HG02678 (cell line): ENCODE data around the gene NKAIN2.

Experiments used
- ATAC-seq: cut with Tn5 transposase; IDR thresholded peaks from one replicate; pipeline ENCODE4 v1.9.1; 2021; ENCODE audit warnings: mild to moderate bottlenecking, moderate library complexity; ENCODE audit not compliant: unreplicated experiment

NKAIN2 gene

DNA sequence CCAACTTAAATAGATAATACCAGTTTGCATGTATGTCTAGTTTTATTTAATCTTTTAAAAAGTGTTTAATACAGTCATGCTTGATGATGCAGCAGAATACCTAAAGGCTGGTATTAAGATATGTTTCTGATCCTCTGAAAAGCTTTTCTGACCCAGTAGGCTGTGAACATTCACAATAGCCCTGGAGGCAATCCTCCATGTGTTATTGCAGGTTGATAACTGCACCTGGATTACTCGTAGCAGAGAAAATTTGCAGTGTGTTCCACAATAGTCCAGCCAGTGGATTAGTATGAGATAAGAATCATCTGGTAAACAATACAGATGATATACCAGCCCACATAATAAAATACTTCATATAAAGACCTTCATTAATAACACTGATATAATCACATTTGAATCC, 979.7 kb downstream of the NKAIN2 start:
- ATAC-seq, result no peak

- no peak for ATAC-seq
These were observed 987.5 kb downstream of the NKAIN2 start for GRCh38 chr6:124791156-124791555.

DNA sequence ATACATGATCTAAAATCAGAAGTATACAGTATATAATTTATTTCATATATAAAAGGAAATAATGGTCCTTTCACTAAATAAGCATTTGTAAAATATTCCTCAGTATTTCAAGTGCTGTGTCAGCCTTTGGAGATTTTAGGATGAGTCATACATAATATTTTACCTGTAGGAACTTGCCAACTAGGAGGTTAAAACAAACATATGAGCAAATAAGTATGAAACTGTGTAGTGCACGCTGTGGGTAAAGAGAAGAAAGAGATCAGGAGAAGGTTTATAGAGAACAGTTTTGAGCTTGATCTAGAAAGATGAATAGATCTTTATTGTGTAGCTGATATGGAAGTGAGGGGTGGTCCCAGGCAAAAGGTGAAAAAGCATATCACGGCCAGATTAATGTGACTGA, 988.7 kb downstream of the NKAIN2 start:
- ATAC-seq, result no peak

- no peak for ATAC-seq
These were observed 989.7 kb downstream of the NKAIN2 start for GRCh38 chr6:124793398-124793797.

GRCh38 chr6:124795643-124796463, 992.2 kb downstream of the NKAIN2 start:
- no peak for ATAC-seq

GRCh38 chr6:124796464-124796970, 992.9 kb downstream of the NKAIN2 start:
- no peak for ATAC-seq

DNA sequence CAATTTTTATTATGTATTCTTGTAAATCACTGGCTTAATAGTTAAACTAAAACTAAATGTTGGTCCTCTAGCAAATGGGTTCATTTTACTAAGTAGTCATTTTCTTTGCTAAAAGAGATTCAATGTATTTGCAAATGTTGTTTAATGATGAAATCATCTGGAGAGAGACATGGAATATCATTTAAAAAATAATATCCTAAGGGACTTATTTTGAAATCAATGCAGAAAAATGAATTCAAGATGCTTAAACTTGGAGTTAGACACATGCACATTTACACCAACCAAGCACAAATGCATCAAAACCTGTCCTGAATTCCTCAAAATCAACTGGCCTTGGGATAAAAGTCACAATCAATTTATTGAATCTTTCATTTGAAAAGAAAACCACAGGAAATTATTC, 993.6 kb downstream of the NKAIN2 start:
- ATAC-seq, result no peak

DNA sequence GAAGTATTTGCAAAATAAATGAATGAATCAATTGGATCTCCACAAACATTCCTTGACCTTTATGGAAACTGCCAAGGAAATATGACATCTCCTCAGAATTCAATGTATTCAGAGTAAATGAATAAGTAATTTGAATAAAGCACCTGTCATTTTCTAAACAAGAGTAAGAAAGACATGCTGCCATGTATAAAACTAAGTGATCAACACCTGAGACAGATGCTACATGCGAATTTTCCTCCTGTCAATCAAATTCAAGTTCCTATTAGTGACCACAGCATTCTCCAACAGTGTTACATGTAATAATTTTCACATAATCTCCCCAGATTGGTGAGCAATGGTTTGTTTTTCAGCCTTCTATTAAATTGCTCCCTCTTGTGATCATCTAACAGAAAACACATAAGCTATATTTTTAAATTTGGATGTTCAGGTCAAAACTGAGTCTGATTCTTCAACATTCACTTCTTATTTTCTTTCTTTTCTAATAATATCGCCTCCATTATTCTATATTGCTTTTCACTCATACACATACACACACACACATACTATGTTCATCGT, 995.4 kb downstream of the NKAIN2 start:
- no peak for ATAC-seq

GRCh38 chr6:124799638-124800037, 996.0 kb downstream of the NKAIN2 start:
- ATAC-seq, result no peak

DNA sequence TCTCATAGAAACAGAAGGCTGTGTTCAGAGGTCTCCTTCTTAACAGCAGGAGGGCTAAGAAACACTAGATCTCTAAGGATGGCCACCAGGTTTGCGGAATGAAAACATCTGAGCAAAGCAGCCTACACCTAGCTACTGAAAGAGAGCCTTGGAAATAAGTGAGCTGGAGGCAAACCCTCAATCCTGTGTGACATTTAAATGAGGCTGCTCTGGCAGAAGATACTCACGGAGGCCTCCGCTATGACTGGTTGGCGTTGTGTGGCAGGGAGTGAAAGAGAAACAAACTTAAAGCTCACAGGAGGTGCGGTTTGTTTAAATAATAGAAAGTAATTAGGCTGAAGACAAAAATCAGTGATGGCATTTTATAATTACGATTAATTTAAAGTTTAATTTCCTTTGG, 996.6 kb downstream of the NKAIN2 start:
- ATAC-seq, result no peak

DNA sequence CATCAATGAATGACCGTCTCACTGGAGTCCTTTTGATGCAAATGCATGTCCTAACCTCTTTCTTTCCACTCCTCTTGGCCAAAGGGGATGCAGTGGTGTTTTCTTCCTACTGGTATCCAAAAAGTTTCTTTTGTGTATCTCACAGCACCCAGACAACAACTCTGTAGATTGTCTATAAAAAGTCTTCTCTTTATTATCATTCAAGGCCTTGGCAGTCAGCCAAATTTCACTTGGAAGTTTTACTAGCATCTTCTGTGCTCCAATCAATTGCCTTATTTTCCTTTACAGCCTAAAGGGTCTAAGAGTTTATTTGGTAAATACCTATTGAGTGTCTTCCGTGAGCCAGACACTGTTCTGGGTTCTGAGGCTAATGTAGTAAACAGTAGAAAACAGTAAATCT, 1008.4 kb downstream of the NKAIN2 start:
- ATAC-seq, result no peak

GRCh38 chr6:124819346-124819745, 1015.7 kb downstream of the NKAIN2 start:
- no peak for ATAC-seq

DNA sequence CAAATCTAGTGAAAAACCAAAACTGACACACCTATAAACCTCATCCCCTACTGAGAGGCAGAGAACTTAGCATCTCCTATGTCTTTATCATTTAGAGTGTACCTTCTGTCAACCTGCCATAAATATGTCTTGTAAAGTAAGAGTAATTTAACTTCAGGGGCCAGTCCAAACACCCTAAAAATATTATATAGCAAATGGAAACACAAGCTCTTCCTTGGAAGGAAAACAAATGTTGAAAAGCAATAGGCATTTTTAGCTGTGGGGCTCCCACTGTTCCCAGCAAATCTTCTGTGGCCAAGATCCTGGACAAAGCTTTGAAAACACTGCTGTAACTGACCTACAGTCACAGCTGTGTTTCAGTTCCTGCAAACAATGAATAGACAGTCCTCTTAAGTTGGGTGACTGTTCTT, 1018.5 kb downstream of the NKAIN2 start:
- ATAC-seq, result no peak

DNA sequence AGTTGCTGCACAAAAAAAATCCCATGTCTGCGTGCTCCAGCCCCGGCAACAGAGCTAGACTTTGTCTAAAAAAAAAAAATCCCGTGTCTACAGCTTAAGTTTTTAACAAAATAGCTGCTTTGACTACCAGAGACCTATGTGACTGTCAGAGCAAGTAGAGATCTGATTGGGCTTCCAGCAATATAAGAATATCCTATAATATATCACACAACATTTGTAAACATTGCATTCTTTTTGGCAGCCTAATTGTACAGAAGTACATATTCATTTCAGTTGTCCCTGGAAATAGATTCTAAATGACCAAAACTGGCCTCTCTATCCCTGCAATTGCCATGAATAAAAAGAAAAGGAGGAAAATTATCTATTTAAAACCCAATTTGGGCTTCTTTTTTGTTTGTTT, 1019.1 kb downstream of the NKAIN2 start:
- ATAC-seq, result no peak

DNA sequence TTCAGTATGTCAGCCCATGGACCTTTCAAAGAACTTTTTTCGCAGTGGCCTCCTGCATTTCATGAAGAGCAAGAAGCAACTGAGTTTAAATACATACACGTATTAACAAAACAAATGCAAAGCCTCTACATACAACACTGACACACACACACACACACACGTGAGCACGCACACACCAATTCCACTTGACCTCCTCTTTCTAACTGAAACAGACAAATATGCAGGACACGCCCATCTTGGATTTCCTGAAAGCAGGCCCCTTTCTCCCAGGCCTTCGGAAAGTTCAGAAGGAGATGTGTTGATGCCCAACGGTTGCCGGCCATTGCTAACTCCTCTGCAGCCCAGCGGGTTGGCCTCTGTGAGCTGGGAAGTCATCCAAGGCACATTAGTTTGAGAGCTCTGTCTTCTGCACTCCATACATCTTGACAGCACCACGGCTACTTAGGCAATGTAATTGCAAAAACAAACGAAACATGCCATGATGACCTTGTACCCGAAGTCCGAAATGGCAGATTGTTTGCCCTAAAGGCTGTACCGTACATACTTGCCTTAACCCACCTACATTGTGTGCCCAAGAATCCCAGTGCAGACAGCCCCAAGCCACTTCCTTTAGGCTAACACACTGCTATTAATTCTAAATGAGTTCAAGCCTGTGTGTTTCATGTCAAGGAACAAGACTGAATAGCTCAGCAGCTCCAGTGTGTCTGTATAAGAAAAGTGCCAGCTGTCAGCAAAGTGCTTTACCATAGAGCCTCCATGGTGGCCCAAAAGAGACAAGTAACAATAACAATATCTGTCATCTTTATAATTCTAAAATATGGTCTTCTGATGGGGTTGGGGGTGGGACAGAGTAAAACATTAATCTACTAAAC, 1019.8 kb downstream of the NKAIN2 start:
- ATAC-seq, result no peak

GRCh38 chr6:124825564-124825963, 1021.9 kb downstream of the NKAIN2 start:
- ATAC-seq, result no peak

DNA sequence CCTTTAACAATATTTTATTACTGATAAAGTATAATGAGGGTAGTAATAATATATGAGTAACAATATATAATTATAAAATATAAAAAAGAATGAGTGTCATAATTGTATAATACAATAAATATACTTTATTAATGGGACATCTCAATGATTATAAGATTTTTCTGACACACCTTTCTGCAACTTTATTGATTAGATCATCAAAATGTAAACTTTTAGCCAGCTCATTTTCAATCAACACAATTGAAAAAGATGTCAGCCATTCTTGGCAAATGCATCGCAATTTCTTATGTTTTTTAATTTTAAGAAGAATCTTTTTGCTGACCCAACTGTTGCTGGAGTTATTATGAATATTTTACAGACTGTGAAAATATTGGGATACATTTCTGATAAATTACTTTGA, 1026.2 kb downstream of the NKAIN2 start:
- ATAC-seq, result no peak

DNA sequence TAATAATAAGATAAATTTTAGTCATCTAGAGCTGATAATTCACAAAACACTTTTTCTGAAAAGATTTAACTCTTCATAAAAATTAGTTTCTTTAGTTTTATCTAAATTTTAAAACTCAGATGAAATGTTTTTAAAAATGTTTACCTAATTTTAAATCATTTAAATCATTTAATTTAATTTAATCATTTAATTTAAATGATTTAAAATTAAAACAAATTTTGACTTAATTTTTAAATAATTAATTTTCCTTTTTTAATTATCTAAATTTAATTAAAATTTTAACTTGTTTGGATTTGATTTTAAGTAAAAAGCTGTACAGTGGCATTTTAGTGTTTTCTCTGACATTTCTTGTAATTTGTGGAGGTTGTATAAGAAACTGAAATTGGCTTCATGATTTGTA, 1026.8 kb downstream of the NKAIN2 start:
- ATAC-seq, result no peak

GRCh38 chr6:124854338-124854922, 1050.8 kb downstream of the NKAIN2 start:
- ATAC-seq, result no peak

GRCh38 chr6:124857746-124858145, 1054.1 kb downstream of the NKAIN2 start:
- ATAC-seq, result no peak

DNA sequence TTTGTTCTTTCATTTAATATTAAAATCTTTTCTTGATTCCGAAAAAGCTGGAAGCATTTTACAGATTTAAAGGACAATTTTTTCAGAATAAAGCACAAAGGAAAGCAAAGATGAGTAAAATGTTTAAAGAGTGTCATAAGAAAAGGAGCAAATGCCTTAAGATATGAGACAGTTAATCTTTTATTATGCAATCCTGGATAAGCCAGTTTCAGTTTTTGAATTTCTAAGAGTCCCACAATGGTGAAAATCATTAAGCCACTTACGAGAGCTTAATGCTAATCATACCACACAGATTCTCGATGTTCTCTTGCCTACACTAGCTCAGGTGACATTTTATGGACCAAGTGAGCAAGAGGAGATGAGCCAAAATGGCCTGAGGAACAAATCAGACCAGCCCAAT, 1054.9 kb downstream of the NKAIN2 start:
- ATAC-seq, result no peak
